ENCODE results near the gene PREX1. TPM values are rescaled to one million over a fixed set of nuclear protein-coding genes. Genes with fewer than 3 reads are reported as not detected.

The PREX1 gene
- total RNA-seq, 1 donor from 2014 or later = 17.7 TPM

- no peaks in the 10 kb centered on the region for H3K9me3 ChIP-seq
- DNase-seq (ENCODE audit: extremely low spot score in 2 of 2) = no peak
- H3K4me1 ChIP-seq = no peaks in the 10 kb centered on the region
- intact Hi-C loops (cut with DNase I) = no loop called here
- H3K4me3 ChIP-seq = no peak overlapping the region
- H3K36me3 ChIP-seq = no peaks in the 10 kb centered on the region
- no peak overlapping the region for H3K27ac ChIP-seq
- TF ChIP-seq CTCF (IDR thresholded peaks at IDR 0.05) (no peak), POLR2A (IDR thresholded peaks at IDR 0.05) (no peak), POLR2AphosphoS5 (IDR thresholded peaks at IDR 0.05; ENCODE audit: insufficient read depth in 1 of 2, low read depth in 1 of 2) (no peak)
- no peaks in the 10 kb centered on the region for H3K27me3 ChIP-seq
These were observed 25.2 kb downstream of the PREX1 start for GRCh38 chr20:48802647-48803046.

GRCh38 chr20:48802216-48802615 lies 25.6 kb downstream of the PREX1 start:
- H3K27me3 ChIP-seq = no peaks in the 10 kb centered on the region
- TF ChIP-seq CTCF (IDR thresholded peaks at IDR 0.05) (no peak), POLR2AphosphoS5 (IDR thresholded peaks at IDR 0.05; ENCODE audit: insufficient read depth in 1 of 2, low read depth in 1 of 2) (no peak), POLR2A (IDR thresholded peaks at IDR 0.05) (no peak)
- no peaks in the 10 kb centered on the region for H3K9me3 ChIP-seq
- no peaks in the 10 kb centered on the region for H3K36me3 ChIP-seq
- no peak for DNase-seq (ENCODE audit: extremely low spot score in 2 of 2)
- no peak overlapping the region for H3K4me3 ChIP-seq
- no peaks in the 10 kb centered on the region for H3K4me1 ChIP-seq
- intact Hi-C loops (cut with DNase I) = no loop called here
- no peak overlapping the region for H3K27ac ChIP-seq

- Histone ChIP-seq H3K9me3 (no peaks in the 10 kb centered on the region), H3K27me3 (no peaks in the 10 kb centered on the region), H3K27ac (no peak overlapping the region), H3K4me3 (no peak overlapping the region), H3K36me3 (no peaks in the 10 kb centered on the region), H3K4me1 (no peaks in the 10 kb centered on the region)
- DNase-seq (ENCODE audit: extremely low spot score in 2 of 2) = no peak
- intact Hi-C loops (cut with DNase I) = no loop called here
- TF ChIP-seq POLR2A (IDR thresholded peaks at IDR 0.05) (no peak), POLR2AphosphoS5 (IDR thresholded peaks at IDR 0.05; ENCODE audit: insufficient read depth in 1 of 2, low read depth in 1 of 2) (no peak), CTCF (IDR thresholded peaks at IDR 0.05) (no peak)
These were observed 26.6 kb downstream of the PREX1 start for GRCh38 chr20:48801197-48801596.

- intact Hi-C loops (cut with DNase I) = no loop called here
- no peaks in the 10 kb centered on the region for H3K9me3 ChIP-seq
- no peak overlapping the region for H3K4me3 ChIP-seq
- TF ChIP-seq POLR2A (IDR thresholded peaks at IDR 0.05) = no peak
- TF ChIP-seq CTCF (IDR thresholded peaks at IDR 0.05) = no peak
- TF ChIP-seq POLR2AphosphoS5 (IDR thresholded peaks at IDR 0.05; ENCODE audit: insufficient read depth in 1 of 2, low read depth in 1 of 2) = no peak
- no peaks in the 10 kb centered on the region for H3K4me1 ChIP-seq
- no peaks in the 10 kb centered on the region for H3K27me3 ChIP-seq
- H3K27ac ChIP-seq = no peak overlapping the region
- no peaks in the 10 kb centered on the region for H3K36me3 ChIP-seq
- DNase-seq (ENCODE audit: extremely low spot score in 2 of 2) = no peak
These were observed 27.6 kb downstream of the PREX1 start for GRCh38 chr20:48800177-48800576.

- no peaks in the 10 kb centered on the region for H3K4me1 ChIP-seq
- TF ChIP-seq CTCF (IDR thresholded peaks at IDR 0.05) (no peak), POLR2A (IDR thresholded peaks at IDR 0.05) (no peak), POLR2AphosphoS5 (IDR thresholded peaks at IDR 0.05; ENCODE audit: insufficient read depth in 1 of 2, low read depth in 1 of 2) (no peak)
- no peaks in the 10 kb centered on the region for H3K36me3 ChIP-seq
- H3K27me3 ChIP-seq = no peaks in the 10 kb centered on the region
- no peaks in the 10 kb centered on the region for H3K9me3 ChIP-seq
- H3K4me3 ChIP-seq = no peak overlapping the region
- no peak for DNase-seq (ENCODE audit: extremely low spot score in 2 of 2)
- H3K27ac ChIP-seq = no peak overlapping the region
- intact Hi-C loops (cut with DNase I) = no loop called here
These were observed 28.3 kb downstream of the PREX1 start for GRCh38 chr20:48799328-48800105.

Measured in vagina (tissue), 2 donors.